NCI-H1048 (cell line): ENCODE results near the gene TRAT1.
"Not testable (repeated sequence)": the region's sequence is repeated elsewhere in the genome, so short reads cannot be mapped to it uniquely, and the experiment has no call there.

ENCODE experiments used
- DNase-seq: peaks from one replicate; lab custom pipeline; 2025; lab: John Stamatoyannopoulos, UW

The TRAT1 gene, protein sequence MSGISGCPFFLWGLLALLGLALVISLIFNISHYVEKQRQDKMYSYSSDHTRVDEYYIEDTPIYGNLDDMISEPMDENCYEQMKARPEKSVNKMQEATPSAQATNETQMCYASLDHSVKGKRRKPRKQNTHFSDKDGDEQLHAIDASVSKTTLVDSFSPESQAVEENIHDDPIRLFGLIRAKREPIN

DNA sequence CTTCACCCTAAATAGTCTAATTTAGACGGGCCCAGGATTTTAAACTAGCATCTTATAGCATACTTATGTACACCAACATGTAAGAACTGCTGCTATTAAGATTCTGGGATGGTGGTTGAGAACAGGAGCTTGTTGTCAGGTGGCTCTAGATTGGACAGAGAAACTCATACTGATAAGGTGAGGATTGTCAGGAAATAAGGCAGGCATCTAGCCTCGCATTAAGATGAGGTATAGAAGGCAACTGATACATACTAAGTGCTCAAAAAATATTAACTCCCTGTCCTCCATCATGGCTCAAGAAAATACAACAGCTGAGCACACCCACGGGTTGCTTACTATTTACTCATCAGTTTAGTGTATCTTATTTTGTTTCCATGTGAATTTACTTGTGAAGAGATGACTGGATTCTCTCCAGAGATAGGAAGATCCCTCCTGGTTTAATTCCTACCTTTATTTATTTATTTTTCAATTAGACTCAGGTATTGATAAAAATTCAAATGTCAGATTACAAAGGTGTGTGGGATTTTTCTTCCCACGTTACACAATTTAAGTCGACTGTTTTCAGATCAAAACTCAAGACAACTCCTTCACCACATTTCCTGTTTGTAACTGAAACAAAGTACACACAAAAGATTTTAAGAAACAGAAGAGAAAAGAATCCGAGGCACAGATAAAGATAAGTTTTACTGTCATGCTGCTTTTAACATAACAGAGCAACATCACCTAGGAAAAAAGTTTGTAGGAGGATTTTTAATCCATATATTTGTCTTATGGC, at the start of gene TRAT1:
TRAT1 (plus strand) TSS at position 664 of the 775 bp plus-strand sequence. CDS start 142 bp downstream, outside the sequence.
- no peak for DNase-seq

DNA sequence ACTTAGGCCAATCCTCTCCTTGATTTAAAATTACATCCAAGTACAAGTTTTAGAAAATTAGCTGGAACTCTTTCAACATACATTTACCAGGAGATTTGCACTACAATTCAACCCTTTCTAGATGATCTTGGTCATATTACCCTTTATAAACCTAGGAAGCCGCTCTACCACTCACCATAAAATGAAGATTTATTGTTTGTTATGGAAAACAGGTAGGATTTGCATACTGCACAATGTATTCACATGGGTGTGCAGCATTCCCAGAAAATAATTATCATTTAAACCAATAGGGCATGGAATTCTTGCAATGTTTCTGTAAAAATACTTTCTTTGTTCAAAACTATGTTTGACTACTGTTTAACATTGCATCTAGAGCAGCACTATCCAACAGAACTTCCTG, 46.9 kb upstream of the TRAT1 start:
- DNase-seq: peak; percentile 74

DNA sequence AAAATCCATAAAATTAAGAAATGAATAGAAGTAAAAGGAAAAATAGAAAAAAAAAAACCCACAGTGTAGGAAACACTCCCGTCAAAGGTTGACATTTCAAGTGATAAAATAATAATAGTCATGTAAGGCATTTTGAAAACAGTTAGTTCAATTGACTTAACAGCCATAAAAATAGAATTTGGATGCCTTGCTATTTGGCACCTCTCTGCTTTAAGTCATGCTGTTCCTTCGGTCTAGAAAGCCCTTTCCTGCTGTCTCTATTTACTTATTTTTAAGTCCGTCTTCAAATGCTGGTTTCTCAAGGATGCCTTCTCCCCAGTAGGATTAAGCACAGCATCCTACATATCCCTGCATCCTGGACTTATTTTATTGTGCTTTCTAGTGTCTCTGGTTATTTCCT, 43.1 kb upstream of the TRAT1 start:
- DNase-seq: no peak

DNA sequence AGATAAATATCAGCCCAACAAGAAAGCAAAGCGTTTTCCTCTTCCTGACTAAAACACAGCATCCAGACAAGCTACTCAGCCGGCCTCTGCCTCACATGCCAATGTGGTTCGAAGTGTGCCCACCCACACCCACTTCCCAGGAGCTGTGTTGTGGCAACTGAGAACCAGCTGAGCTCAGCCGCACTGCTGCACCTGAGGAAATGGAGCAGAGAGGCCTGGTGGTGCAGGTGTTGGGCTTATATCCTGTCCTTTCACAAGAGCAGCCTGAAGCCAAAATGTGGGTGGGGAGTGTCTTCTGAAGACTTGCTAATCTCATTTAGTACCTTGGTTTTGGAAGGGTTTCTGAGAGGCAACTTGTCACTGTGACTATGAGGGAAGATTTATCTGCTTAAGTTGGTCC, 42.4 kb upstream of the TRAT1 start:
- no peak for DNase-seq

DNA sequence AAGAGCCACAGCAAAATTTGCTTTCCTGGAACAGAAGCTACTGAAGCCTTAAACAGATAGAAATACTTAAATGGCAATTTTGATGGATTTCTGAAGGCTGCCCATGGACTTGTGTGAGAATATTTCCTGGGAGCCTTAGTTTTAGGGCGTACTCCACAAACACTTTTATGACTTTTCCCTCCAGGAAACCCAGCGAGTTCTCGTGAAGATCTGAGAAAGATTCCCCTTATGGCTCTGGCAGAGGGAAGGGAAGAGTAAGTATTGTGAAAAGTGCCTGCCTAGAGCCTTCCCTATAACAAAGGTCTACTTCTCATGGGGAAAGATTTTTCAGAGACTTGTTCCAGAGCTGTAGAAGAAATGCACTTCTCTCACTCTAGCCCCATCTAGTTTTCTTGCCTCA, 31.1 kb upstream of the TRAT1 start:
- DNase-seq: no peak

DNA sequence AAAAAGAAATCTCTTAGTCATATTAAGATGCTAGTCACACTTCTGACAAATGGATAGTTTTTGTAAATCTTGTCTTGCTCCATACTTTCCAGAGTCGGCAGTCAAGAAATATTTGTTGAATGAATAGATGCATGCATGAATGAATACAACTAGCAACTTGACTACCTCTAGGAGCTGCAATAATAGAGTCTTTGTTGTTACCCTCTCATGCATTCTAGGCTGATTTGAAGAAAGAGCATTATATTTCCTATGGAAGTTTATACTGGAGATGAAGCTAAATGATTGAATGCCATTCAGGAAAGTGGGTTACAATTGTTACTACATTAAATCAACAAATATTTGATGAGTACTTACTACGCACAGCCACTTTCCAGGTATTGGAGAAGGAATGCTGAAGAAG, 18.1 kb upstream of the TRAT1 start:
- DNase-seq: no peak

DNA sequence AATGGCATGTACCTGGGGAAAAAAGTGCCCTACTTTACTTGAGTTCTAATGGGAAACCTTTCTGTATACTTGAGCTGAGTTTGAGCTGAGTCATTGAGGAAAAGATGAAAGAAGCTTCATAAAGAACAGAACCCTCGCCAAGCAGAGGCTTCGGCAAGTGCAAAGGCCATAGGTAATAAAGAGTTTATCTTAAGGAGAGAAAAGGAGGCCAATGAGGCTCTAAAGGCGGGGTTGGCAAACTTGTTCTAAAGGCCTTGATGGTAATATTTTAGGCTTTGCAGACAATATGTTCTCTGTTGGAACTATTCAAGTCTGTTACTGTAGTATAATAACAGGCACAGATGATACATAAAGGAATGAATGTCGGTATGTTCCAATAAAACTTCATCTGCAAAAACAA, 17.6 kb upstream of the TRAT1 start:
- DNase-seq: no peak

DNA sequence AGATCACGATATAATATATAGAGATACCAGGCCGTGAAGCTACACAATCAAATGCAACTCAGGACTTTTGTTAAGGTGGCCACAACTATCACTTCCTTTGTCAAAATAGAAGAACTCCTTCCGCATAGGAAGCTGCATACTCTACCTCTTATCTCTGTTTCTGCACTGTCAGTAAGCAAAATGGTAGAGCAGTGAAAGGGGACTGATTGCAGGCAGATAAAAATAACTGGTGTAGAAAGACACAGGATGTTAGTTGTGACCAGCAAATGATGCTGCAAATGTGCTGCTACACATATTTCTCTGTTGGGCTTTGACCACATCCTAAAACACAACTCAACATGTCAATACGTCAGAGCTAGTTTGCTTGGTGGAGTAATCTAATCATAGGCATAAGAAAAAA, 16.3 kb upstream of the TRAT1 start:
- DNase-seq: no peak

DNA sequence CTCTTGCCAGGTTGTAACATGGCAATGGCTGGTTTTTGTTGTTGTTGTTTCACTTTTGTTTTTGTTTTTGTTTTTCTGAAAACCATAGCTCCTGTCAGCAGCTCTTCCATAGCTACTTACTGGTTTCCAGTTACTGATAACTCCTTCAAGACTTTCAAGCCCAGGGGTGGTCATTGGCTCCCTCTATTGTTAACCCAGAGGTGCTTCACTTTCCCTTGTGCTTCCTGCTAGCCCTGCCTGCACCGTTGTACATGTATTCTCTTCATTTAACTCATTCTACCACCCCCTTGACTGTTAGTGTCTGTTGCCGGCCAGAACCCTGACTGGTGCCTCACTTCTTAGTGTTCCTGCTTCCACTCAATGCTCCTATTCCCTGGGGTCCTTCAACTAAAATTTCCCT, 4.2 kb upstream of the TRAT1 start:
- no peak for DNase-seq

DNA sequence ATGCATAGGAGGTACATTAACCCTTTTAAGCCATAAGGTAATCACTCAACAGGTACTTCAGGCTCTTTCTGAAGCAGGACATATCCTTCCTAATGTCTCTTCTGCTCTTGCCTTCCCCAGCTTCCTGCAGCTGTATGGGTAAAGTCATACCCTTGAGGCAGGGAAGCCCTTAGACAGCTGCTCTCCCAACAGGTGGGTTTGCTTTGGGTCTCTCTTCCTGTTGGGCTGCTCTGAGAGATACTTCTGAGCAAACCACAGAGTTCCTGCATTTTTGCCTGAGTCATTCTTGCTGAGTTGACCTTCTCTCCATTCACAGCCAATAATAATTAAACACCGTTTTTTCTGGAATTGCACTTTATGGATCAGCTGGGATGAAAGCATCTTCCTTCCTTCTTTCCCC, 2.0 kb upstream of the TRAT1 start:
- DNase-seq: no peak

DNA sequence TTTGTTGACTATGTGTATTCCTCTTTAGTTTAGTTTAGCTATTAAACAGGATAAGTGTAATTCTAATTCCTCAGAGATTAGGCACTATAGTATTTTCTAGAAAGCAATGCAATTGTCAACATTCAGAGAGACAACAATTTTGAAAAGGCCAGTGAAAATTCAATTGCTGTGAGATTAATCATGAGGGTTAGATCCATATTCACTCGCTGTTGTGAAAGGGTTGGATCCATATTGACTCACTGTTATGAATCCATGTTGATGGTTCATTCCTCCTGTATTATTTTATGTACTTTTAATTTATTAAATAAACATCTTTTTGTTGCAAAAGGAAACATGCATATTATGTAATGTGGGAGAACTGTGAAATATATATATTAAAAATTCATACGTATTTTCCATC, 641 bp downstream of the TRAT1 start:
- DNase-seq: no peak

DNA sequence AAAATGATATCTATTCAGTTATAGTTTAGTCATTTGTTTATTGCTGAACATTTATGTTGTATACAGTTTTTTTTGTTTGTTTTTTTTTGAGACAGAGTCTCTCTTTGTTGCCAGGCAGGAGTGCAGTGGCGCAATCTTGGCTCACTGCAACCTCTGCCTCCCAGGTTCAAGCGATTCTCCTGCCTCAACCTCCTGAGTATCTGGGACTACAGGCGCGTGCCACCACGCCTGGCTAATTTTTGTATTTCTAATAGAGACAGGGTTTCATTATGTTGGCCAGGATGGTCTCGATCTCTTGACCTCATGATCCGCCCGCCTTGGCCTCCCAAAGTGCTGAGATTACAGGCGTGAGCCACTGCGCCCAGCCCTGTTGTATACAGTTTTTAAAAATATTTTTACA, 1.2 kb downstream of the TRAT1 start:
- not testable (repeated sequence) for DNase-seq

DNA sequence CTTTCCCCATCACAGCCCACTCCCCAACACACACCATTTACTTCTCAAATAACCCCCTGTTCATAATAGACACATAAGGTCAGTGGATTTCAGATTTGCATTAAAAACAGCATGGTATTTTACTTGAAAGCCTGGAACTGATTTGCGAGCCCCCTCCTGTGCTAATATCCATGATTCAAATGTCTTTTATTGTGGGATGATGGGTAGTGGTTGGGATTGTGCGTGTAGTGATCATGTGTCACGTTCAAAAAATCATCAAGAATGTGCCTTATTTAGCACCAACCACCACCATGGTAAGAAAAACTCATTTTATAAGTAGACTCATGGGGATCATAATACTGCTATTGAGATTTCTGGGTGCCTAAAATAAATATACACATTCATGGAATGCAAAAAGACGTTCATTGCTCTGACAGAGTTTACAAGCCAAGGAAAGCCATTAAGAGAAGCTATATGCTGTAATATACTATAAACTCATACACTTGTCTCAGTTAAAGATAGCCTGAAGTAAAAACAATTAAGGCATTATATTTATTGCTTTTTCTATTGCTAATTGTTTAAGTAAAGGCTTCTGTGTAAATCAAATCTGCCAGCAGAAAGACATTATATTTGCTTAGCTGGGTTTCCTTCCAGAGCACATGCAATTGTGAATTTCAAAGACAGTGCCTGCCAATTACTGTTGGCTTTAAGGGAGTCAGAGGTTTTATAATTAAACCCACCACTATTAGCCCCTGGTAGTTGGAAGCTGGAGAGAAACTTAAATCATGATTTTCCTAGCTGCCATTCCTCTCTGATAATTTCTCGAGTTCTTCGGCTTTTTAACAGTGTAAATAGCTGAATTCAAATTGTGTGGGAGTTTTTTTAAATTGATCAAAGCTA, 4.0 kb downstream of the TRAT1 start:
- DNase-seq: no peak

DNA sequence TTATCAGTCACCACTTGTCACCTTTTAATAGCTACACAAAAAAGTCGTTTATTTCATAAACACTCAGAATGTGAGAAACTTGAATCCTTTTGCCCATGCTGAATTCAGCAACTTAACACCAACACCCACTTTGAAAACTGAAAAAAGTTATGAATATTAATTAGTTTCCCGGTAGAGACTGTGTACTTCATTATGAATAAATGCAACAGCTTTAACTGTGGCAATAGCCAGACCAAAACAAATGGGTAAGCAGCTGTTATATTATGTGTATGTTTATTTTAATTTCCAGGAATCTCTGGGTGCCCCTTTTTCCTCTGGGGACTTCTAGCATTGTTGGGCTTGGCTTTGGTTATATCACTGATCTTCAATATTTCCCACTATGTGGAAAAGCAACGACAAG, 7.8 kb downstream of the TRAT1 start:
- no peak for DNase-seq

DNA sequence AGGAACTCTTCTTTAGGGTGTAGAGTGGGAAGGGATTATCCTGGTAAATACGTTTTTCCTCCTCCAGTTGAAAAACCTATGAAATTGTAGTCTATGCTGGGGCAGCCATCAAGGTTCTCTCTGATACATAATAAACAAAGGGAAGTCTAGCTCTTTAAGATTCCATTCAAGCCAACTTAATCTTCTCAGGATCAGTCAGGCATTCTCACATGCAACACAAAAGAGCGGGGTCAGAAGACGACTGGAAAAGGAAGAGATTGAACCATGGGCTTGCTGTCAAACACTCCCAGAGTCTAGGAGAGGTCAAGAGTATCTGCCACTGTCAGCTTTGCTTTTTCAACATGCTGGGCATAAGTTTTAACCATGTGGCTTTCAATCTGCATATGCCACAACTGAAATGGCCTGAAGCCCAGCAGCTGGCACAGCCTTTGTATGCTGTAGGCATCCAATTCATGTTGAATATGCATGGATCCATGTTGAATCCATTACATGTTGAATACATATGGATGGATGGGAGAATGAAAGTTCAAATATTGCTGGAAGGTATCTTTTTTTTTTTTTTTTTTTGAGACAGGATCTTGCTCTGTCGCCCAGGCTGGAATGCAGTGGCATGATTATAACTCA, 8.5 kb downstream of the TRAT1 start:
- DNase-seq: no peak

DNA sequence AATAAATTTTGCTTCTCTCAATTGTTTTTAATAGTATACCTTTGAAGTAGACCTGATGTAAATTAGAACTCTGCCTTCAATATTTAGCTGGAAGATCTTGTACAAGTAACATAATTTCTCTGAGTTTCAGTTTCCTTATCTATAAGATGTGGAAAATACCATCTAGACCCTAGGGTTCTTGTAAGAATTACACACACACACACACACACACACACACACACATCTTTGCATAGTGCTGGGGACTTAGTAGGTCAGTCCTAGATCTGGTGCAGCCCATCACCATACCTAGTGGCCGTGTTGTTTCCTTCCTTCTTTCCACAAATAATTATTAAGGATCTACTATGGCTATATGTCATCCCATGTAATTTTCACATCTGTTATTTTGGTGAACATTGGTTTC, 11.0 kb downstream of the TRAT1 start:
- DNase-seq: no peak

DNA sequence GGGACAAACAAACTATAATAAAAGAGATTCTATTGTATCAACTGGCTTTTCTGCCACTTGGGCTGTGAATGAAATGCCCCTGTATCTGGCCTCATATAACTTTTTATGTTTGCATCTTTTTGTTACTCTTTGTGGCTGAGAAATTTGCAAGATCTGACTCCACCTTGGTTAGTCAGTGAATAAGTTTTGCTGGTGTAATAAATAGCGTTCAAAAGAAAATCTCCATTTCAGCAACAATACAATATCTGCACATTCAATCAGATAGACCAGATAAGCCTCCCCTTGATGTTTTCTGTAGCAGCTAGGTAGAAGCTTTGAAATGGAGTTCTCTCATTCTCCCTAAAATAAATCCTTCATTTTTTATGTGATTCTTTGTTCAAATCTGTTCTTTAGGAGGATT, 12.0 kb downstream of the TRAT1 start:
- no peak for DNase-seq

DNA sequence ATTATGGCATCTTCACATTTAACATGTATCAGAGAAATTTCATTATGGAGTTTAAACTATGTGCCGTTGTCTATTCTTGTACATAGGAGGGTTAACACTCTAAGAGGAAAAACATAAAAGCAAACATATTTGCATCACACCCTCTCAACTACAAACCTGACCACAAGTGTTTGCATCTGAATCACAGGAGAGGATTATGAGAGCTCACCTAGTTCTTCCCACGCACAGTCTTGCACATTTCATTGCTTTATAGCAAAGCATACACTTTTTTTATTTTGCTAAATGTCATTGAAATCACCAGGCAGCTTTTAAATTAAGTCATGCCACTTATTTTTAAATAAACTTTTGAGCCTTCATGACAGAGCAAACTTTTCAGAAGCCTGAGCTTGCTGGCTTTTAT, 12.5 kb downstream of the TRAT1 start:
- DNase-seq: no peak

DNA sequence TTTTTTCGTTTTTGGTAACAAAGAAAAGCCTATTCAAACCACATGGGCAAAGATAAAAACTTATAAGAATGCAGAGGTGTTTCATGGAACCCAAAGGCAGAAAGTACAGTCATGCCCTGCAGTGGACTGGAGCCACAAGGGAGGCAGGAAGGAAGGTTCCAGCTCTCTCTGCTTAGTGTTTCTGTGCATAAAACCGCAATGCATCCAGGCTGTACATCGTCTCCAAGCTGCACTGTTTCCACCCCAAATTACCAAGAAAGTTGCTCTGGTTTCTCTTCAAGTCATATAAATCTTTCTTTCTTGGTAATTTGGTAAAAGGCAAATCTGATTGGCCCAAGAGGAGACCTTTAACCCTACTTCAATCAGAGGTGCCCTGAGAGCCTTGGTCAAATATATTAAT, 15.8 kb downstream of the TRAT1 start:
- no peak for DNase-seq

DNA sequence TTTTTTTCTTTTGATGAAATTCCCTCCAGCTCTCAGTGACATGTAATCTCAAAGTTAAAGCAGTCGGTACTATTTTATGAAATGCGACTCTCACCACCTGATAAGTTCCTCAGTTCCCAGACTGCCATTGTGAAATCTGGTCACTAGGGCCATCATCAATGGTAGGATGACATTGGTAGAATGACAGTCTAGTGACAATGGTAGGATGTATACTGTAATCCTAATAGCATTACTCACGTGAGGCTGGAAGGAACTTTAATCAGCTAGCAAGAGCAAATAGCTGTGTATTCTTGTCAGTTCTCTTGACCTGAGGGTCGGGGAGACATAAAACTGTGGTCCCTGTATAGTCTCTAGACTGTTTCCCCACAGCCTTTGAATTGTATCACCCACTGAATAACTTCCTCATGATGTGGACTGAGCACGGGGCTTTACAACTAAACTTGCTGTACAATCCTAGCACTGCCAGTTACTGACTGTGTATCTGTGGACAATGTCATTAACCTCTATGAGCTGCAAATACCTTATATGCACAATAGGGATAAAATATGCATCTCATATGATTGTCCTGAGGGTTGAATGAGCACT, 23.2 kb downstream of the TRAT1 start:
- no peak for DNase-seq

DNA sequence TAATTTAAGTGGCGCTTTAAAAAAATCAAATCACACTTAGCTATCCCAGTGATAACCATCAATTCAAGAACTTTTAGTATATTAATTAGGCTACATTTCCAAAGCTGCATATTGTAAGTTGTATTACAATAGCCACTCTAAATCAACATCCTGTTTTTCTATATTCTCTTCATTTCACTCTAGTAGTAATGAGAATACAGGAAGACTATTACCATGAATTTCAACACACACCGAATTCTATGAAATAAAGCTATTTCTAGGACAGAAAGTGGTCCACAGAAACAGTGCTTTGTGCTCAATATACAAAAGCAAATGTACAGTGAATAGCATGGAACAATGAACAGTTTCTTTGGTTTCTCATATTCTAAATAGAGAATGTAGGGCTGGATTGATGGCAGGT, 24.6 kb downstream of the TRAT1 start:
- DNase-seq: no peak

DNA sequence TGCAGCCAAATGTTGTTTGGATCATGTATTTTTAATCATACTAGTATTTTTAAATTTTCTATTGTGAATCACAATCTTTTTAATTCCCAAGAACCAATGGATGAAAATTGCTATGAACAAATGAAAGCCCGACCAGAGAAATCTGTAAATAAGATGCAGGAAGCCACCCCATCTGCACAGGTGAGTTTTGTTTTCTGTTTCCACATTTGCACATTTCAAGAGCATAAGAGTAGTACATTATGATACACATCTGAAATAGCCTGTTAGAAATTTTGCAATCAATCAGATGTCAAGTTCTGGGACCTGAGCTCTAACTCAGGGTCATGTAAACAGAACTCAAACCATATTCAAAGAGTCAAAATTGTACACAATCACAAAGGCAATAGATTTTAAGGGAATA, 26.5 kb downstream of the TRAT1 start:
- no peak for DNase-seq
